Testis (tissue), 2 donors: Measurements from ENCODE around the gene MAPK8IP3.

Source experiments
- POLR2A ChIP-seq: fragments of 450-650 bp; IDR thresholded peaks from one replicate; pipeline ENCODE4 v1.6.1; 2017; ENCODE audit warnings: antibody characterized with exemption, mild to moderate bottlenecking, moderate library complexity
- TF ChIP-seq, protein P1 (sequence below), 3 experiments: fragments of 450-650 bp in 2 of 3; fragments of 200-600 bp in 1 of 3; sonication (generic) in 1 of 3; IDR thresholded peaks; one replicate each; pipeline ENCODE4 v1.5.1; 2016 to 2019; ENCODE audit warnings: antibody characterized with exemption in 3 of 3, mild to moderate bottlenecking in 2 of 3, moderate library complexity in 1 of 3

DNA sequence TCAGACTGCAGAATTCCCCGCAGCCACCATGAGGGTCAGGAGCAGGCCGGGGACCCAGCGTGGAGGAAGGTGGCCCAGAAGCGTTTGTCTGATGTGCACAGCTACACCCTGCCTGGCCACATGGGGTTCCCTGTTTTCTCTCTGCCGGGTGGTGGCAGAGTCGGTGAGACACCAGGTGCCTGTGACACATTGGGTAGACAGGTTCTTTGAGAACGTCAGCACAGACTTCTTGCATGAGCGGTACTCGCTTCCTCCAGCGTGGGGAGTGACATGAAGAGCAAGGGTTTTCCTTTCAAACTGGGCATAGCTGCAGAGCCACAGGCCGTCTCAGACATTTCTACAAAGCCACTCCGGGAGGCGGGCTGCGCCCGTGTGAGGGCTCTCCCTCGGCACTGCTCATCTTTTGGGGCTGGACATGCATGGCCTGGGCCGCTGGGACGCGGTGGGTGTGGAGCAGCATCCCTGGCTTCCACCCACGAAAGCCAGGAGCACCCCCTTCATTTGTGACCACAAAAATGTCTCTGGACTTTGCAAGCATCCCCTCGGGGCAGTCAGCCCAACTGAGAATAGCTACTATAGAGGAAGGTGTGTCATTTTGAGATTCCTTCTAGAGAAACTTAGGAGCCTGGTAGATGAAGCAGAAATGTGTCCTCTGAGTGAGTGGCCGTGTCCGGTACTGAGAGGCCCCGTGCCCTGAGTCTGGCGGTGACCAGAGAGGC, 39.3 kb downstream of the MAPK8IP3 start:
- TF ChIP-seq, protein P1, sequence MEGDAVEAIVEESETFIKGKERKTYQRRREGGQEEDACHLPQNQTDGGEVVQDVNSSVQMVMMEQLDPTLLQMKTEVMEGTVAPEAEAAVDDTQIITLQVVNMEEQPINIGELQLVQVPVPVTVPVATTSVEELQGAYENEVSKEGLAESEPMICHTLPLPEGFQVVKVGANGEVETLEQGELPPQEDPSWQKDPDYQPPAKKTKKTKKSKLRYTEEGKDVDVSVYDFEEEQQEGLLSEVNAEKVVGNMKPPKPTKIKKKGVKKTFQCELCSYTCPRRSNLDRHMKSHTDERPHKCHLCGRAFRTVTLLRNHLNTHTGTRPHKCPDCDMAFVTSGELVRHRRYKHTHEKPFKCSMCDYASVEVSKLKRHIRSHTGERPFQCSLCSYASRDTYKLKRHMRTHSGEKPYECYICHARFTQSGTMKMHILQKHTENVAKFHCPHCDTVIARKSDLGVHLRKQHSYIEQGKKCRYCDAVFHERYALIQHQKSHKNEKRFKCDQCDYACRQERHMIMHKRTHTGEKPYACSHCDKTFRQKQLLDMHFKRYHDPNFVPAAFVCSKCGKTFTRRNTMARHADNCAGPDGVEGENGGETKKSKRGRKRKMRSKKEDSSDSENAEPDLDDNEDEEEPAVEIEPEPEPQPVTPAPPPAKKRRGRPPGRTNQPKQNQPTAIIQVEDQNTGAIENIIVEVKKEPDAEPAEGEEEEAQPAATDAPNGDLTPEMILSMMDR (IDR thresholded peaks at IDR 0.05): no peak
- no peak for TF ChIP-seq POLR2A
